ENCODE data around the gene LCOR. TPM values are rescaled to one million over a fixed set of nuclear protein-coding genes. Genes with fewer than 3 reads are reported as not detected.

Gene LCOR
- total and polyA plus RNA-seq, 2 of the 13 experiments (the other 11 are each of a cell fraction or from before 2014, with no cell fraction given), result 12.4 to 23.7 TPM

GRCh38 chr10:96832721-96833219 is 672 bp downstream of the LCOR start (continued):
- TF ChIP-seq SKIL (CRISPR knock-in tag; IDR thresholded peaks at IDR 0.05; ENCODE audit: borderline replicate concordance) (no peak), ATF3 (CRISPR knock-in tag; IDR thresholded peaks at IDR 0.05) (no peak), DR1 (CRISPR knock-in tag; IDR thresholded peaks at IDR 0.05) (0 out of 2 replicates have a peak, but pooled peaks have one; percentile 23), ZNF580 (CRISPR knock-in tag; IDR thresholded peaks at IDR 0.05; ENCODE audit: borderline replicate concordance, low read depth) (no peak), THAP9 (CRISPR knock-in tag; IDR thresholded peaks at IDR 0.05; ENCODE audit: borderline replicate concordance) (no peak), ZBTB1 (CRISPR knock-in tag; IDR thresholded peaks at IDR 0.05; ENCODE audit: borderline replicate concordance) (no peak), SMC3 (IDR thresholded peaks at IDR 0.05; ENCODE audit: low read length) (no peak), ZNF501 (CRISPR knock-in tag; IDR thresholded peaks at IDR 0.05) (no peak), RBFOX2 (IDR thresholded peaks at IDR 0.05; ENCODE audit: low read depth, low read length) (peak; percentile 89), TERF1 (CRISPR knock-in tag; IDR thresholded peaks at IDR 0.05) (no peak), YY1 (IDR thresholded peaks at IDR 0.05; ENCODE audit: insufficient read depth, insufficient replicate concordance, low read depth, low read length) (peak; percentile 86), PLRG1 (conservative IDR thresholded peaks at IDR 0.05) (no peak), MAFK (conservative IDR thresholded peaks at IDR 0.05 in 1 of 2, IDR thresholded peaks at IDR 0.05 in 1 of 2; ENCODE audit: low read length in 2 of 2) (no peak), FOXK1 (CRISPR knock-in tag; IDR thresholded peaks at IDR 0.05; ENCODE audit: borderline replicate concordance, low read depth) (no peak), HIVEP1 (CRISPR knock-in tag; IDR thresholded peaks at IDR 0.05) (no peak), SMARCC2 (IDR thresholded peaks at IDR 0.05) (no peak), MBD4 (IDR thresholded peaks at IDR 0.05; ENCODE audit: borderline replicate concordance, low read length) (no peak), ZFP36L1 (CRISPR knock-in tag; IDR thresholded peaks at IDR 0.05) (no peak)
